WERI-Rb-1 (cell line): ENCODE results near the gene AGAP1.
"Not testable (repeated sequence)": the region's sequence is repeated elsewhere in the genome, so short reads cannot be mapped to it uniquely, and the experiment has no call there.

Experiments used
- DNase-seq: peaks from one replicate; pipeline ENCODE4 v3.0.0-alpha.2; 2020
- H3K27ac ChIP-seq: fragments of 250-450 bp; sonication (Bioruptor Pico); 2 replicates; pipeline ENCODE4 v1.5.1; 2020; ENCODE audit warnings: mild to moderate bottlenecking, moderate library complexity
- H3K27me3 ChIP-seq: fragments of 250-450 bp; sonication (Bioruptor Pico); 2 replicates; pipeline ENCODE4 v1.5.1; 2021; ENCODE audit warnings: mild to moderate bottlenecking, low read depth, moderate library complexity; ENCODE audit not compliant: insufficient read depth, severe bottlenecking
- H3K36me3 ChIP-seq: fragments of 250-450 bp; sonication (Bioruptor Pico); 2 replicates; pipeline ENCODE4 v1.5.1; 2020; ENCODE audit warnings: mild to moderate bottlenecking, moderate library complexity
- H3K4me3 ChIP-seq: 2 replicates; pipeline ENCODE4 v1.5.1; 2011; ENCODE audit warnings: low read depth, mild to moderate bottlenecking, control low read depth, low read length
- H3K9me3 ChIP-seq: fragments of 250-450 bp; sonication (Bioruptor Pico); 2 replicates; pipeline ENCODE4 v1.5.1; 2021; ENCODE audit warnings: mild to moderate bottlenecking, moderate library complexity; ENCODE audit not compliant: severe bottlenecking
- TF ChIP-seq, protein P1 (sequence below): IDR thresholded peaks from 2 replicates; pipeline ENCODE4 v1.5.1; 2011; ENCODE audit warnings: low read depth, mild to moderate bottlenecking, control low read depth, inconsistent platforms, low read length

AGAP1 gene

DNA sequence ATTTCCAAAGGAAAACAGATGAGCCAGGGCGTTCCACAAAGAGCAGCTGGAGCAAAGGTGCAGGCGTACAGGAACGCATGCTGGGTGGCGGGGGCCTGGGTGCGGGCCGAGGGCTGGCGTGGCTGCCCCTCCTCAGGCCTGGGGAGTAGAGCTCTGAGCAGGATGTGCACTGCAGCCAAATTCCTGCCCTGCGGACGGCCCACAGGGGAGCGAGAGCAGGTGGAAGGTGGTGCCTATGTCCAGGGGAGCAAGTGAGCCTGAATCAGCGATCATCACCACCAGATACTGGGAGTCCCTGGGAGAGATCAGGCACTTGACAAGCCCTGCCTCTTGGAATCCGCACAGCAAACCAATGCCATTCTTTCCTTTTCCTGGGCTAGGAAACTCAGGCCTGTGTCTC is 568.1 kb downstream of the AGAP1 start:
- DNase-seq = no peak
- H3K4me3 ChIP-seq = no peak overlapping the region
- peaks cover 31% of the 10 kb centered on the region for H3K36me3 ChIP-seq
- TF ChIP-seq, protein P1, sequence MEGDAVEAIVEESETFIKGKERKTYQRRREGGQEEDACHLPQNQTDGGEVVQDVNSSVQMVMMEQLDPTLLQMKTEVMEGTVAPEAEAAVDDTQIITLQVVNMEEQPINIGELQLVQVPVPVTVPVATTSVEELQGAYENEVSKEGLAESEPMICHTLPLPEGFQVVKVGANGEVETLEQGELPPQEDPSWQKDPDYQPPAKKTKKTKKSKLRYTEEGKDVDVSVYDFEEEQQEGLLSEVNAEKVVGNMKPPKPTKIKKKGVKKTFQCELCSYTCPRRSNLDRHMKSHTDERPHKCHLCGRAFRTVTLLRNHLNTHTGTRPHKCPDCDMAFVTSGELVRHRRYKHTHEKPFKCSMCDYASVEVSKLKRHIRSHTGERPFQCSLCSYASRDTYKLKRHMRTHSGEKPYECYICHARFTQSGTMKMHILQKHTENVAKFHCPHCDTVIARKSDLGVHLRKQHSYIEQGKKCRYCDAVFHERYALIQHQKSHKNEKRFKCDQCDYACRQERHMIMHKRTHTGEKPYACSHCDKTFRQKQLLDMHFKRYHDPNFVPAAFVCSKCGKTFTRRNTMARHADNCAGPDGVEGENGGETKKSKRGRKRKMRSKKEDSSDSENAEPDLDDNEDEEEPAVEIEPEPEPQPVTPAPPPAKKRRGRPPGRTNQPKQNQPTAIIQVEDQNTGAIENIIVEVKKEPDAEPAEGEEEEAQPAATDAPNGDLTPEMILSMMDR = no peak
- H3K9me3 ChIP-seq = peaks cover 15% of the 10 kb centered on the region
- no peaks in the 10 kb centered on the region for H3K27me3 ChIP-seq
- no peak overlapping the region for H3K27ac ChIP-seq

DNA sequence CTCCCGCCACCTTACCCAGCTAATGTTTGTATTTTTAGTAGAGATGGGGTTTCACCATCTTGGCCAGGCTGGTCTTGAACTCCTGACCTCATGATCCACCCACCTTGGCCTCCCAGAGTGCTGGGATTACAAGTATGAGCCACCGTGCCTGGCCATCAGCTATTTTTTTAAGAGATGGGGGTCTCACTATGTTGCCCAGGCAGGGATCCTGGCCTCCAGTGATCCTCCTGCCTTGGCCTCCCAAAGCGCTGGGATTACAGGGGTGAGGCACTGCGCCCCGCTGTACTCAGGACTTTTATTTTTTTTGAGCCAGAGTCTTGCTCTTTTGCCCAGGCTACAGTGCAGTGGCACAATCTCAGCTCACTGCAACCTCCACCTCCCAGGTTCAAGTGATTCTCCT is 569.0 kb downstream of the AGAP1 start:
- peaks cover 32% of the 10 kb centered on the region for H3K36me3 ChIP-seq
- H3K27me3 ChIP-seq, H3K27ac ChIP-seq, DNase-seq, H3K9me3 ChIP-seq, H3K4me3 ChIP-seq: not testable (repeated sequence)

DNA sequence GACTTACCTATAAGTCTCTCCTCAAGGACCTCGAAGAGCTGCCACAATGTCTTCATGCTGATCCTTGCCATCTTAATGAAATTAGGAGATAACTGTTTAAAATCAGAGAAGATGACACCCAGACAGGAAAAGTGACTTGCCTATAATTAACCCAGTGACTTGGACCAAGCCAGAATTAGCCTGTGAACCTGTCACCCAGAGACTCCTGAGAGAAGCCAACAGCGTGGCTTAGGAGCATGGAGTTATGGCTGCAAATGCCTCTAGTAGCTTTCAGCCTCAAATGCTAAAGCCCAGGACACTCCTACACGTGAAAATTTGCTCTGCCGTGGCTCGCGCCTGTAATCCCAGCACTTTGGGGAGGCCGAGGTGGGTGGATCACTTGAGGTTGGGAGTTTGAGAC is 570.2 kb downstream of the AGAP1 start:
- Histone ChIP-seq H3K9me3 (no peaks in the 10 kb centered on the region), H3K27ac (no peak overlapping the region), H3K27me3 (no peaks in the 10 kb centered on the region), H3K36me3 (peaks cover 20% of the 10 kb centered on the region), H3K4me3 (no peak overlapping the region)
- no peak for DNase-seq
- TF ChIP-seq, protein P1 = no peak

DNA sequence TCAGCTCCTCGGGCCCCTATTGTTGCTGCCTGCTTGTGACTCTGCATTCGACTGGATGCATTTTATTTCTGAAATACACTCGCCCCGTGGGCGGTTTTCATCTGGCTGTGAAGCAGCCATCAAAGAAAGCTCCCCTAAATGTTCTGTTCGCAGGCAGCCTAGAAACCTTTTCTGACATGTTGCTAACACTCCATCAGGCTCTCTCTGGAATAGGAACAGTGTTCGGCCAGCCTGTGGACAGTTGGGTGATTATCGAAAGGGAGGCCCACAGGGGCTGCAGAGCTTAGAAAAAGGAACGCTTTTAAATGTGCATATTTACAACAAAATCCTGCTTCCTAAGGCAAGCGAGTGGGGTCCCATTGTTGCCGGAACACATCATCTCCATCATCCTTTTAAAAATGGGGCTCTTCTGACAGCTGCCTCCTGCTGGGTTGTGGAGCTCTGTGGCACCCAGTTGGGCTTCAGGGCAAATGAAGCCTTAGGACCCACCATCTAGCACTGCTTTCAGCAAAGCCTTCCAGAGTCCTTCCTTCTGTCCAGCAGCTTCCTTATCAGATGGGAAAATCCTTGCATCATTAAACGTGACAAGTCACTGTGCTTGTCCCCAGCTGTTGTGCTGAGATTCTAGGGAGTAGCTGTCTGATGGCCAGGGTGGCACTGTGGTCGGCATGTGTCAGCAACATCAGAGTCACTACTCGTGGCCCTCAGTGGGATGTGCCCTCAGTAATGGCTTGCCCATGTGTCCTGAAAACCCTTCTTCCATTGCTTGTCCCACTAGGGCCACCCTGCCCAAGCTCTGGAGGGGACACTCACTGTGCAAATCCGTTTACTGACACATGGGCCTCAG is 571.7 kb downstream of the AGAP1 start:
- Histone ChIP-seq H3K36me3 (peaks cover 27% of the 10 kb centered on the region), H3K4me3 (no peak overlapping the region), H3K27ac (no peak overlapping the region), H3K27me3 (no peaks in the 10 kb centered on the region), H3K9me3 (no peaks in the 10 kb centered on the region)
- DNase-seq = no peak
- TF ChIP-seq, protein P1 = no peak

DNA sequence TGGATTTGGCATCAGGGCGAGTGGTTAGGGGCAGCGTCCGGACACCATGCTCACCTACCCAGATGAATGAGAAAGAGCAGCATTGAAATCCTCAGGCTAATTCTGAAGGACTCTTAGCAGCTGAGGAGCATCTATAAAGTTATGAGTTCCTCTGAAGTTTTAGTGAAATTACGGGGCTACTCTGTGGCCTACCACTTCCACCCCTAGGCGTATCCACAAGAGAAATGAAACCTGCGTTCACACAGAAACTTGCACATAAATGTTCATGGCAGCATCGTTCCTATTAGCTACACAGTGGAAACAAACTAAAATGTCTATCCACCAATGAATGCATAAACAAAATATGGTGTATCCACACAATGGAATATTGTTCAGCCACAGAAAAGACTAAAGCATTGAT is 576.4 kb downstream of the AGAP1 start:
- Histone ChIP-seq H3K27ac (no peak overlapping the region), H3K27me3 (no peaks in the 10 kb centered on the region), H3K4me3 (no peak overlapping the region), H3K36me3 (peaks cover 23% of the 10 kb centered on the region), H3K9me3 (no peaks in the 10 kb centered on the region)
- no peak for DNase-seq
- TF ChIP-seq, protein P1 = no peak

DNA sequence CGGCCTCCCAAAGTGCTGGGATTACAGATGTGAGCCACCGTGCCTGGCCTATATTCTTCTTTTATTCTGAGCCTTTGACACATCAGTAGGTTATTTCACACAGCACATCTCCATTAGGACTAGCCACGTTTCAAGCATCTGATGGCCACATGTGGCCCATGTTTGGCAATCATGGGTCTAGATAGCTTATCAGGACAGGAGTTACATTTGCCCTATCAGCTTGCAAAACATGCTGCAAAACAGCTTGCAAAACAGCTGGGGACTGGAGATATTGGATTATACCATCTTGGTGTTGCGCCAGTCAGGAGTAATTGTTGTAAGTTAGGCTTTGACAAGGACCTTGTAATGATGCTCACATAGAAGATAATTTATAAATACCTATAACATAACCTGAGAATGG is 579.4 kb downstream of the AGAP1 start:
- H3K36me3 ChIP-seq = peaks cover 14% of the 10 kb centered on the region
- no peaks in the 10 kb centered on the region for H3K27me3 ChIP-seq
- no peak overlapping the region for H3K4me3 ChIP-seq
- no peak overlapping the region for H3K27ac ChIP-seq
- no peaks in the 10 kb centered on the region for H3K9me3 ChIP-seq
- TF ChIP-seq, protein P1 = no peak
- no peak for DNase-seq
